ENCODE data around the gene ITGA3. TPM values are rescaled to one million over a fixed set of nuclear protein-coding genes. Genes with fewer than 3 reads are reported as not detected.

ITGA3 gene
- polyA plus RNA-seq: 10 to 100 TPM; 53.5 to 96.4 (median 72.0) TPM
- long read RNA-seq, donor 1: 0 reads
- long read RNA-seq, donor 2, partial matches to known transcripts: 11 of 13 reads
- long read RNA-seq, donor 2, other reads (novel, unspliced or antisense): 0 of 13 reads
- long read RNA-seq, donor 3, partial matches to known transcripts: 0 of 2 reads
- long read RNA-seq, donor 3, other reads (novel, unspliced or antisense): 0 of 2 reads
- long read RNA-seq, donor 4: 0 reads
- long read RNA-seq, donor 5, partial matches to known transcripts: 0 of 3 reads
- long read RNA-seq, donor 5, other reads (novel, unspliced or antisense): 0 of 3 reads
- long read RNA-seq, donor 6, full-length matches to known transcripts: 8 of 8 reads
- long read RNA-seq, donor 6, partial matches to known transcripts: 0 of 8 reads
- long read RNA-seq, donor 6, other reads (novel, unspliced or antisense): 0 of 8 reads
- long read RNA-seq, donor 7, full-length matches to known transcripts: 5 of 3,253 reads
- long read RNA-seq, donor 7, partial matches to known transcripts: 3,108 of 3,253 reads
- long read RNA-seq, donor 7, other reads (novel, unspliced or antisense): 140 of 3,253 reads
- long read RNA-seq, donor 8, partial matches to known transcripts: 0 of 1 reads
- long read RNA-seq, donor 8, other reads (novel, unspliced or antisense): 0 of 1 reads
- long read RNA-seq, donor 9, partial matches to known transcripts: 0 of 1 reads
- long read RNA-seq, donor 9, other reads (novel, unspliced or antisense): 0 of 1 reads
- long read RNA-seq, donor 10, partial matches to known transcripts: 0 of 3 reads
- long read RNA-seq, donor 10, other reads (novel, unspliced or antisense): 0 of 3 reads

- H3K36me3 ChIP-seq (ENCODE audit: control insufficient read depth in 3 of 3, insufficient read depth in 2 of 3, low read depth in 1 of 3, low read length in 3 of 3): peaks cover 0 to 23% (median 0%) of the 10 kb centered on the region in 3 donors
- H3K4me1 ChIP-seq (ENCODE audit: control insufficient read depth in 3 of 3, insufficient read depth in 2 of 3, low read depth in 1 of 3, low read length in 2 of 3): peaks cover 9 to 75% (median 15%) of the 10 kb centered on the region in 3 donors
- no peaks in the 10 kb centered on the region for H3K9me3 ChIP-seq (ENCODE audit: control insufficient read depth in 2 of 2, insufficient read depth in 1 of 2, low read depth in 1 of 2, low read length in 1 of 2)
- peak; percentile 84 to 90 for DNase-seq
- 0 to 1% (median 0%) methylated on average over 50 to 65 of the region's 65 CpGs for WGBS, 3 donors
- H3K27me3 ChIP-seq (ENCODE audit: control insufficient read depth in 3 of 3, insufficient read depth in 3 of 3, low read length in 3 of 3): no peaks in the 10 kb centered on the region
- peak within 1 kb of the TSS; percentile 45 to 97 (median 78) for H3K4me3 ChIP-seq (ENCODE audit: low read depth in 1 of 3, low read length in 3 of 3)
- FAIRE-seq: no peak
- H3K27ac ChIP-seq (ENCODE audit: low read depth in 1 of 3, low read length in 2 of 3): peak within 1 kb of the TSS; percentile 93 to 99 (median 98)
Observed at GRCh38 chr17:50055426-50056216, at the start of gene ITGA3. Gene ITGA3, plus strand, starts transcription at chr17:50056110. Its CDS starts 330 bp downstream, at chr17:50056440.

- no peaks in the 10 kb centered on the region for H3K27me3 ChIP-seq (ENCODE audit: control insufficient read depth in 3 of 3, insufficient read depth in 3 of 3, low read length in 3 of 3)
- no peaks in the 10 kb centered on the region for H3K36me3 ChIP-seq (ENCODE audit: control insufficient read depth in 3 of 3, insufficient read depth in 2 of 3, low read depth in 1 of 3, low read length in 3 of 3)
- no peak overlapping the region for H3K4me3 ChIP-seq (ENCODE audit: low read depth in 1 of 3, low read length in 3 of 3)
- H3K27ac ChIP-seq (ENCODE audit: low read depth in 1 of 3, low read length in 2 of 3): no peak overlapping the region
- FAIRE-seq: no peak
- DNase-seq: no peak
- no peaks in the 10 kb centered on the region for H3K4me1 ChIP-seq (ENCODE audit: control insufficient read depth in 3 of 3, insufficient read depth in 2 of 3, low read depth in 1 of 3, low read length in 2 of 3)
- WGBS, 3 donors: 75 to 93% (median 83%) methylated on average over 2 of the region's 2 CpGs
- H3K9me3 ChIP-seq (ENCODE audit: control insufficient read depth in 2 of 2, insufficient read depth in 1 of 2, low read depth in 1 of 2, low read length in 1 of 2): peaks cover 2 to 33% of the 10 kb centered on the region in 2 donors
Observed at GRCh38 chr17:50009282-50009681, 46.6 kb upstream of the ITGA3 start.

- no peaks in the 10 kb centered on the region for H3K36me3 ChIP-seq (ENCODE audit: control insufficient read depth in 3 of 3, insufficient read depth in 2 of 3, low read depth in 1 of 3, low read length in 3 of 3)
- WGBS, 3 donors: 89 to 97% (median 94%) methylated on average over 2 of the region's 2 CpGs
- FAIRE-seq (no peak), DNase-seq (no peak)
- no peaks in the 10 kb centered on the region for H3K4me1 ChIP-seq (ENCODE audit: control insufficient read depth in 3 of 3, insufficient read depth in 2 of 3, low read depth in 1 of 3, low read length in 2 of 3)
- H3K9me3 ChIP-seq (ENCODE audit: control insufficient read depth in 2 of 2, insufficient read depth in 1 of 2, low read depth in 1 of 2, low read length in 1 of 2): peaks cover 2 to 43% of the 10 kb centered on the region in 2 donors
- no peak overlapping the region for H3K27ac ChIP-seq (ENCODE audit: low read depth in 1 of 3, low read length in 2 of 3)
- H3K27me3 ChIP-seq (ENCODE audit: control insufficient read depth in 3 of 3, insufficient read depth in 3 of 3, low read length in 3 of 3): no peaks in the 10 kb centered on the region
- no peak overlapping the region for H3K4me3 ChIP-seq (ENCODE audit: low read depth in 1 of 3, low read length in 3 of 3)
Observed at GRCh38 chr17:50013079-50013478, 42.8 kb upstream of the ITGA3 start.

- H3K27ac ChIP-seq (ENCODE audit: low read depth in 1 of 3, low read length in 2 of 3): no peak overlapping the region
- no peak overlapping the region for H3K4me3 ChIP-seq (ENCODE audit: low read depth in 1 of 3, low read length in 3 of 3)
- 19 to 26% (median 24%) methylated on average over 1 of the region's 1 CpG for WGBS, 3 donors
- peaks cover 2 to 36% of the 10 kb centered on the region in 2 donors for H3K9me3 ChIP-seq (ENCODE audit: control insufficient read depth in 2 of 2, insufficient read depth in 1 of 2, low read depth in 1 of 2, low read length in 1 of 2)
- FAIRE-seq (no peak), DNase-seq (no peak)
- H3K36me3 ChIP-seq (ENCODE audit: control insufficient read depth in 3 of 3, insufficient read depth in 2 of 3, low read depth in 1 of 3, low read length in 3 of 3): no peaks in the 10 kb centered on the region
- no peaks in the 10 kb centered on the region for H3K27me3 ChIP-seq (ENCODE audit: control insufficient read depth in 3 of 3, insufficient read depth in 3 of 3, low read length in 3 of 3)
- H3K4me1 ChIP-seq (ENCODE audit: control insufficient read depth in 3 of 3, insufficient read depth in 2 of 3, low read depth in 1 of 3, low read length in 2 of 3): no peaks in the 10 kb centered on the region
Observed at GRCh38 chr17:50014471-50015088, 41.3 kb upstream of the ITGA3 start.

- H3K27me3 ChIP-seq (ENCODE audit: control insufficient read depth in 3 of 3, insufficient read depth in 3 of 3, low read length in 3 of 3): no peaks in the 10 kb centered on the region
- DNase-seq: no peak
- peaks cover 2 to 31% of the 10 kb centered on the region in 2 donors for H3K9me3 ChIP-seq (ENCODE audit: control insufficient read depth in 2 of 2, insufficient read depth in 1 of 2, low read depth in 1 of 2, low read length in 1 of 2)
- 84 to 89% (median 87%) methylated on average over 2 of the region's 2 CpGs for WGBS, 3 donors
- FAIRE-seq: no peak
- no peak overlapping the region for H3K4me3 ChIP-seq (ENCODE audit: low read depth in 1 of 3, low read length in 3 of 3)
- H3K36me3 ChIP-seq (ENCODE audit: control insufficient read depth in 3 of 3, insufficient read depth in 2 of 3, low read depth in 1 of 3, low read length in 3 of 3): no peaks in the 10 kb centered on the region
- H3K4me1 ChIP-seq (ENCODE audit: control insufficient read depth in 3 of 3, insufficient read depth in 2 of 3, low read depth in 1 of 3, low read length in 2 of 3): no peaks in the 10 kb centered on the region
- no peak overlapping the region for H3K27ac ChIP-seq (ENCODE audit: low read depth in 1 of 3, low read length in 2 of 3)
Observed at GRCh38 chr17:50015146-50015545, 40.8 kb upstream of the ITGA3 start.

- Histone ChIP-seq H3K27ac (ENCODE audit: low read depth in 1 of 3, low read length in 2 of 3) (no peak overlapping the region), H3K27me3 (ENCODE audit: control insufficient read depth in 3 of 3, insufficient read depth in 3 of 3, low read length in 3 of 3) (no peaks in the 10 kb centered on the region), H3K4me1 (ENCODE audit: control insufficient read depth in 3 of 3, insufficient read depth in 2 of 3, low read depth in 1 of 3, low read length in 2 of 3) (peaks cover 0 to 6% (median 0%) of the 10 kb centered on the region in 3 donors), H3K9me3 (ENCODE audit: control insufficient read depth in 2 of 2, insufficient read depth in 1 of 2, low read depth in 1 of 2, low read length in 1 of 2) (peaks cover 0 to 14% of the 10 kb centered on the region in 2 donors), H3K4me3 (ENCODE audit: low read depth in 1 of 3, low read length in 3 of 3) (no peak overlapping the region), H3K36me3 (ENCODE audit: control insufficient read depth in 3 of 3, insufficient read depth in 2 of 3, low read depth in 1 of 3, low read length in 3 of 3) (no peaks in the 10 kb centered on the region)
- FAIRE-seq (no peak), DNase-seq (no peak)
- WGBS, 3 donors: 80 to 96% (median 95%) methylated on average over 1 of the region's 1 CpG
Observed at GRCh38 chr17:50018909-50019308, 37.0 kb upstream of the ITGA3 start.

- no peak overlapping the region for H3K4me3 ChIP-seq (ENCODE audit: low read depth in 1 of 3, low read length in 3 of 3)
- H3K36me3 ChIP-seq (ENCODE audit: control insufficient read depth in 3 of 3, insufficient read depth in 2 of 3, low read depth in 1 of 3, low read length in 3 of 3): no peaks in the 10 kb centered on the region
- H3K4me1 ChIP-seq (ENCODE audit: control insufficient read depth in 3 of 3, insufficient read depth in 2 of 3, low read depth in 1 of 3, low read length in 2 of 3): peaks cover 0 to 6% (median 0%) of the 10 kb centered on the region in 3 donors
- H3K27me3 ChIP-seq (ENCODE audit: control insufficient read depth in 3 of 3, insufficient read depth in 3 of 3, low read length in 3 of 3): no peaks in the 10 kb centered on the region
- DNase-seq (no peak), FAIRE-seq (no peak)
- no peak overlapping the region for H3K27ac ChIP-seq (ENCODE audit: low read depth in 1 of 3, low read length in 2 of 3)
- no peaks in the 10 kb centered on the region for H3K9me3 ChIP-seq (ENCODE audit: control insufficient read depth in 2 of 2, insufficient read depth in 1 of 2, low read depth in 1 of 2, low read length in 1 of 2)
- 57 to 61% (median 57%) methylated on average over 13 of the region's 13 CpGs for WGBS, 3 donors
Observed at GRCh38 chr17:50020841-50021599, 34.9 kb upstream of the ITGA3 start.

Data from small intestine (tissue), 16 donors.